DOHH2 (cell line): ENCODE measurements around the gene DNAJC17.

Experiments
- H3F3A ChIP-seq: fragments of 200-600 bp; sonication (generic), shearing (Covaris generic); 2 replicates; pipeline ENCODE4 v1.6.0; 2016; ENCODE audit warnings: antibody characterized with exemption, mild to moderate bottlenecking; ENCODE audit not compliant: control insufficient read depth, insufficient read depth
- H3K27ac ChIP-seq: fragments of 200-600 bp; sonication (generic); 2 replicates; pipeline ENCODE4 v1.5.1; 2014; ENCODE audit warnings: low read depth, mild to moderate bottlenecking, low read length, moderate library complexity
- H3K27me3 ChIP-seq: fragments of 200-600 bp; sonication (generic); 2 replicates; pipeline ENCODE4 v1.6.1; 2014; ENCODE audit warnings: mild to moderate bottlenecking, low read length, mixed read lengths; ENCODE audit not compliant: control insufficient read depth
- H3K36me3 ChIP-seq: fragments of 200-600 bp; sonication (generic); 2 replicates; pipeline ENCODE4 v1.6.1; 2014; ENCODE audit warnings: mild to moderate bottlenecking, low read length, moderate library complexity, mixed read lengths; ENCODE audit not compliant: control insufficient read depth
- H3K4me1 ChIP-seq: fragments of 200-600 bp; sonication (generic); 2 replicates; pipeline ENCODE4 v1.6.1; 2014; ENCODE audit warnings: mild to moderate bottlenecking, low read length, mixed read lengths; ENCODE audit not compliant: control insufficient read depth
- H3K4me2 ChIP-seq: fragments of 200-600 bp; sonication (generic); 2 replicates; pipeline ENCODE4 v1.6.0; 2014; ENCODE audit warnings: mild to moderate bottlenecking, low read length, moderate library complexity
- H3K4me3 ChIP-seq: fragments of 200-600 bp; sonication (generic); 2 replicates; pipeline ENCODE4 v1.5.1; 2014; ENCODE audit warnings: mild to moderate bottlenecking, low read length, mixed read lengths
- H3K79me2 ChIP-seq: fragments of 200-600 bp; sonication (generic); 2 replicates; pipeline ENCODE4 v1.6.1; 2014; ENCODE audit warnings: mild to moderate bottlenecking, low read length, mixed read lengths; ENCODE audit not compliant: control insufficient read depth
- H3K9me2 ChIP-seq: fragments of 200-600 bp; sonication (generic); replicated peaks from 2 replicates; pipeline ENCODE4 v1.6.1; 2014; ENCODE audit warnings: mild to moderate bottlenecking, low read length, mixed read lengths; ENCODE audit not compliant: control insufficient read depth
- H3K9me3 ChIP-seq: fragments of 200-600 bp; sonication (generic); 2 replicates; pipeline ENCODE4 v1.6.1; 2014; ENCODE audit warnings: antibody characterized with exemption, low read length, mixed read lengths; ENCODE audit not compliant: control insufficient read depth, insufficient read depth
- H4K20me1 ChIP-seq: fragments of 200-600 bp; sonication (generic); 2 replicates; pipeline ENCODE4 v1.6.0; 2014; ENCODE audit warnings: low read depth, mild to moderate bottlenecking, antibody characterized with exemption, low read length, moderate library complexity; ENCODE audit not compliant: control insufficient read depth, insufficient read depth
- CTCF ChIP-seq: fragments of 200-600 bp; sonication (generic); IDR thresholded peaks from one replicate; pipeline ENCODE4 v1.5.1; 2014; ENCODE audit warnings: antibody characterized with exemption, mild to moderate bottlenecking, low read depth, low read length; ENCODE audit not compliant: poor library complexity, severe bottlenecking
- EZH2phosphoT487 ChIP-seq: fragments of 200-600 bp; sonication (generic); IDR thresholded peaks from 2 replicates; pipeline ENCODE4 v1.6.1; 2017; ENCODE audit warnings: borderline replicate concordance, mild to moderate bottlenecking, antibody characterized with exemption, low read length, moderate library complexity, mixed read lengths

DNAJC17 gene

GRCh38 chr15:40755812-40756208 is 51.5 kb downstream of the DNAJC17 start:
- H3K4me1 ChIP-seq = peaks cover 62% of the 10 kb centered on the region
- H3F3A ChIP-seq = peaks cover 13% of the 10 kb centered on the region
- peak overlapping the region; percentile 94 for H3K4me2 ChIP-seq
- TF ChIP-seq EZH2phosphoT487 (no peak), CTCF (no peak)
- H4K20me1 ChIP-seq = no peaks in the 10 kb centered on the region
- H3K79me2 ChIP-seq = peaks cover 42% of the 10 kb centered on the region
- H3K9me3 ChIP-seq = no peaks in the 10 kb centered on the region
- H3K27ac ChIP-seq = peak overlapping the region; percentile 91
- H3K4me3 ChIP-seq = peak overlapping the region; percentile 98
- no peaks in the 10 kb centered on the region for H3K9me2 ChIP-seq
- H3K36me3 ChIP-seq = peaks cover 34% of the 10 kb centered on the region
- H3K27me3 ChIP-seq = no peaks in the 10 kb centered on the region

GRCh38 chr15:40754883-40755811 is 52.1 kb downstream of the DNAJC17 start, which contains the start of gene RMDN3:
Gene RMDN3, minus strand, starts transcription at chr15:40755254. Its CDS starts 471 bp downstream, at chr15:40754783.
- TF ChIP-seq CTCF (no peak), EZH2phosphoT487 (no peak)
- Histone ChIP-seq H3K27me3 (no peaks in the 10 kb centered on the region), H3F3A (peaks cover 7% of the 10 kb centered on the region), H3K9me3 (no peaks in the 10 kb centered on the region), H3K4me2 (peak within 1 kb of the TSS; percentile 94), H3K9me2 (no peaks in the 10 kb centered on the region), H3K4me1 (peaks cover 56% of the 10 kb centered on the region), H3K27ac (peak within 1 kb of the TSS; percentile 91), H3K36me3 (peaks cover 40% of the 10 kb centered on the region), H3K79me2 (peaks cover 48% of the 10 kb centered on the region), H4K20me1 (no peaks in the 10 kb centered on the region), H3K4me3 (peak within 1 kb of the TSS; percentile 98)

GRCh38 chr15:40754574-40754882 is 52.7 kb downstream of the DNAJC17 start:
- no peaks in the 10 kb centered on the region for H3K9me3 ChIP-seq
- peak overlapping the region; percentile 94 for H3K4me2 ChIP-seq
- no peak overlapping the region for H3K27ac ChIP-seq
- no peaks in the 10 kb centered on the region for H4K20me1 ChIP-seq
- H3K9me2 ChIP-seq = no peaks in the 10 kb centered on the region
- H3K79me2 ChIP-seq = peaks cover 50% of the 10 kb centered on the region
- peaks cover 44% of the 10 kb centered on the region for H3K36me3 ChIP-seq
- TF ChIP-seq CTCF = no peak
- TF ChIP-seq EZH2phosphoT487 = no peak
- H3K4me3 ChIP-seq = peak overlapping the region; percentile 98
- no peaks in the 10 kb centered on the region for H3K27me3 ChIP-seq
- peaks cover 51% of the 10 kb centered on the region for H3K4me1 ChIP-seq
- peaks cover 7% of the 10 kb centered on the region for H3F3A ChIP-seq
